Nephron (organoid): Measurements from ENCODE around the gene PNP.
"Not testable (repeated sequence)": the region's sequence is repeated elsewhere in the genome, so short reads cannot be mapped to it uniquely, and the experiment has no call there.

ENCODE experiments used
- H3K27ac Mint-ChIP-seq, 3 experiments: 2 replicates each; pipeline ENCODE4 v1.8.0; 2020; ENCODE audit warnings: mixed read lengths in 3 of 3, mild to moderate bottlenecking in 2 of 3, moderate library complexity in 1 of 3
- H3K27me3 Mint-ChIP-seq: 2 replicates; pipeline ENCODE4 v1.8.0; 2021; ENCODE audit warnings: low read depth, mild to moderate bottlenecking, moderate library complexity, mixed read lengths
- H3K36me3 Mint-ChIP-seq: 2 replicates; pipeline ENCODE4 v1.8.0; 2020; ENCODE audit warnings: low read depth, mixed read lengths
- H3K4me1 Mint-ChIP-seq: 2 replicates; pipeline ENCODE4 v1.8.0; 2020; ENCODE audit warnings: mixed read lengths
- H3K4me3 Mint-ChIP-seq, 3 experiments: 2 replicates each; pipeline ENCODE4 v1.8.0; 2020; ENCODE audit warnings: mild to moderate bottlenecking in 3 of 3, mixed read lengths in 3 of 3, moderate library complexity in 2 of 3
- H3K9me3 Mint-ChIP-seq: 2 replicates; pipeline ENCODE4 v1.8.0; 2020; ENCODE audit warnings: mixed read lengths
- CTCF ChIP-seq, 3 experiments: fragments of 200-600 bp; sonication (generic); IDR thresholded peaks; one replicate each; pipeline ENCODE4 v1.5.0; 2021; ENCODE audit warnings: antibody characterized with exemption in 3 of 3; ENCODE audit not compliant: unreplicated experiment in 3 of 3

The PNP gene

GRCh38 chr14:20446889-20447288, 22.3 kb upstream of the PNP start:
- H3K27ac Mint-ChIP-seq: no peak overlapping the region

GRCh38 chr14:20452831-20453230, 16.4 kb upstream of the PNP start:
- peak overlapping the region in 1 of 3 experiments; percentile 49 for H3K27ac Mint-ChIP-seq
- H3K9me3 Mint-ChIP-seq, H3K4me1 Mint-ChIP-seq, H3K27me3 Mint-ChIP-seq: not testable (repeated sequence)
- peaks cover 42% of the 10 kb centered on the region for H3K36me3 Mint-ChIP-seq
- H3K4me3 Mint-ChIP-seq: peak overlapping the region; percentile 54 to 76 (median 75)

More at GRCh38 chr14:20446889-20447288, 22.3 kb upstream of the PNP start:
- no peaks in the 10 kb centered on the region for H3K4me1 Mint-ChIP-seq
- H3K27me3 Mint-ChIP-seq: no peaks in the 10 kb centered on the region
- no peak overlapping the region for H3K4me3 Mint-ChIP-seq
- no peaks in the 10 kb centered on the region for H3K9me3 Mint-ChIP-seq
- H3K36me3 Mint-ChIP-seq: peaks cover 48% of the 10 kb centered on the region
- TF ChIP-seq CTCF (IDR thresholded peaks at IDR 0.05; ENCODE audit: unreplicated experiment in 3 of 3): no peak

- Mint-ChIP-seq H3K36me3 (peaks cover 35% of the 10 kb centered on the region), H3K4me3 (peak within 1 kb of the TSS; percentile 7 to 47 (median 19)), H3K27me3 (no peaks in the 10 kb centered on the region), H3K27ac (no peak within 1 kb of the TSS), H3K9me3 (no peaks in the 10 kb centered on the region), H3K4me1 (peaks cover under 1% of the 10 kb centered on the region)
- no peak for TF ChIP-seq CTCF (IDR thresholded peaks at IDR 0.05; ENCODE audit: unreplicated experiment in 3 of 3)
Measured at GRCh38 chr14:20454516-20455354, 14.5 kb upstream of the PNP start, which contains the start of the genes APEX1 and OSGEP. Gene APEX1, plus strand, starts transcription at chr14:20455226. Its CDS starts 420 bp downstream, at chr14:20455646. Gene OSGEP, minus strand, starts transcription at chr14:20454812. Its CDS starts 129 bp downstream, at chr14:20454683.

- H3K27me3 Mint-ChIP-seq: no peaks in the 10 kb centered on the region
- H3K9me3 Mint-ChIP-seq: no peaks in the 10 kb centered on the region
- TF ChIP-seq CTCF (IDR thresholded peaks at IDR 0.05; ENCODE audit: unreplicated experiment in 3 of 3): no peak
- H3K27ac Mint-ChIP-seq: no peak overlapping the region
- no peak overlapping the region for H3K4me3 Mint-ChIP-seq
- peaks cover 34% of the 10 kb centered on the region for H3K36me3 Mint-ChIP-seq
- H3K4me1 Mint-ChIP-seq: peaks cover 9% of the 10 kb centered on the region
Measured at GRCh38 chr14:20455355-20456300, 13.6 kb upstream of the PNP start.

- no peaks in the 10 kb centered on the region for H3K27me3 Mint-ChIP-seq
- no peak overlapping the region for H3K27ac Mint-ChIP-seq
- H3K36me3 Mint-ChIP-seq: peaks cover 28% of the 10 kb centered on the region
- no peak for TF ChIP-seq CTCF (IDR thresholded peaks at IDR 0.05; ENCODE audit: unreplicated experiment in 3 of 3)
- H3K4me3 Mint-ChIP-seq: no peak overlapping the region
- H3K9me3 Mint-ChIP-seq: no peaks in the 10 kb centered on the region
- peaks cover 18% of the 10 kb centered on the region for H3K4me1 Mint-ChIP-seq
Measured at GRCh38 chr14:20456971-20457370, 12.2 kb upstream of the PNP start.
